GM12891 (cell line): ENCODE data around the gene LSM2.

Experiments used
- PAX5 ChIP-seq: IDR thresholded peaks from 2 replicates; pipeline ENCODE4 v1.6.1; 2011; ENCODE audit warnings: low read length, moderate library complexity, mild to moderate bottlenecking; ENCODE audit not compliant: insufficient read depth, severe bottlenecking
- POLR2A ChIP-seq: IDR thresholded peaks from 2 replicates; pipeline ENCODE4 v1.6.1; 2011; ENCODE audit warnings: low read depth, low read length, control low read depth
- POLR2AphosphoS5 ChIP-seq: IDR thresholded peaks from 2 replicates; pipeline ENCODE4 v1.6.1; 2011; ENCODE audit warnings: low read depth, low read length, control low read depth
- POU2F2 ChIP-seq: IDR thresholded peaks from 2 replicates; pipeline ENCODE4 v1.6.1; 2011; ENCODE audit warnings: low read depth, mild to moderate bottlenecking, control low read depth, low read length, moderate library complexity
- SPI1 ChIP-seq: IDR thresholded peaks from 2 replicates; pipeline ENCODE4 v1.6.1; 2011; ENCODE audit warnings: low read depth, low read length, control low read depth
- TAF1 ChIP-seq: IDR thresholded peaks from 2 replicates; pipeline ENCODE4 v1.6.1; 2011; ENCODE audit warnings: low read depth, low read length, control low read depth

DNA sequence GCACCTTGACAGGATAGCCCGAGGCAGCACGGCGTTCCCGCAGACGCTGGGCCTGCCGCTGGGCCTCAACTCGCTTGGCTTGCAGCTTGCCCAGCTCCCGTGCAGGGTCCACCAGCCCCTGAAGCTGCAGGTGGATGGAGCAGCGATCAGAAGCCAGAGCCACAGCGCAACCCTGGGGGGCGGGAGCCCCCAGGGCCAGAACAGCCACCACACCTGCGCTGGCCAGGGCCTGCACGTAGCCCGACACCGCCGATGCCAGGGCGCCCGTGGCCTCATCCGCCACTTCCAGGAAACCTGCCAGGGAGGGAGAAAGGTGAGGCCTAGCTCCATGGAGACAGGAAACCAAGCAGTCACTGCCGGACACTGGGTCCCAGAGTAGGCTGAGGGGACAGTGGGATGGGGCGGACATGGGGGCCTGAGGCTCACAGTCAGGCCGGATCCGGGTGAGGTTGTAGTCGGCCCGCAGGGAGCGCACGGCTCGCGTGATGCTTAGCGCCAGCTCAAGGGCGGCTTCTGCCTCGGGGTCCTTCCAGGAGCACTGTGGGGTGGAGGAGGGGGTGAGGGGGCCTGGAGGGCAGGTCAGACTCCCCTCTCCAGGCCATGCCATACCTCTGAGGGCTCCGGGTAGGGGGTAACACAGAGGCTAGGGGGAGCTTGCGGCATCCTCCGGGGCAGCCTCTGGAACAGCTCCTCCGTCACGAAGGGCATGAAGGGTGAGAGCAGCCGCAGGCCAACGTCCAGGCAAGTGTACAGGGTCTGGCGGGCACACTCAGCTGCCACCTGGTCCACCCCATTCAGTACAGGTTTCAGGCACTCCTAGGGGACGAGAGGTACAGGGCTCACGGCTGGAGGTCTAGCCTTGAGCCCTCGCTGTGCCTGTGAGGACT lies 27.5 kb downstream of the LSM2 start:
- no peak for TF ChIP-seq POLR2A
- TF ChIP-seq POLR2AphosphoS5 = no peak
- no peak for TF ChIP-seq TAF1
- TF ChIP-seq PAX5 = no peak
- TF ChIP-seq SPI1 = no peak
- no peak for TF ChIP-seq POU2F2
